ENCODE results near the gene COMMD4.

- TF ChIP-seq, protein P1, sequence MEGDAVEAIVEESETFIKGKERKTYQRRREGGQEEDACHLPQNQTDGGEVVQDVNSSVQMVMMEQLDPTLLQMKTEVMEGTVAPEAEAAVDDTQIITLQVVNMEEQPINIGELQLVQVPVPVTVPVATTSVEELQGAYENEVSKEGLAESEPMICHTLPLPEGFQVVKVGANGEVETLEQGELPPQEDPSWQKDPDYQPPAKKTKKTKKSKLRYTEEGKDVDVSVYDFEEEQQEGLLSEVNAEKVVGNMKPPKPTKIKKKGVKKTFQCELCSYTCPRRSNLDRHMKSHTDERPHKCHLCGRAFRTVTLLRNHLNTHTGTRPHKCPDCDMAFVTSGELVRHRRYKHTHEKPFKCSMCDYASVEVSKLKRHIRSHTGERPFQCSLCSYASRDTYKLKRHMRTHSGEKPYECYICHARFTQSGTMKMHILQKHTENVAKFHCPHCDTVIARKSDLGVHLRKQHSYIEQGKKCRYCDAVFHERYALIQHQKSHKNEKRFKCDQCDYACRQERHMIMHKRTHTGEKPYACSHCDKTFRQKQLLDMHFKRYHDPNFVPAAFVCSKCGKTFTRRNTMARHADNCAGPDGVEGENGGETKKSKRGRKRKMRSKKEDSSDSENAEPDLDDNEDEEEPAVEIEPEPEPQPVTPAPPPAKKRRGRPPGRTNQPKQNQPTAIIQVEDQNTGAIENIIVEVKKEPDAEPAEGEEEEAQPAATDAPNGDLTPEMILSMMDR (IDR thresholded peaks at IDR 0.05): no peak
- TF ChIP-seq POLR2A (IDR thresholded peaks at IDR 0.05) (no peak), POLR2AphosphoS5 (IDR thresholded peaks at IDR 0.05) (no peak)
These were observed 20.1 kb downstream of the COMMD4 start for GRCh38 chr15:75356006-75356405.
